WTC11 (cell line): ENCODE data around the gene GSG1L. TPM values are rescaled to one million over a fixed set of nuclear protein-coding genes. Genes with fewer than 3 reads are reported as not detected.

Experiments used
- ATAC-seq: fragments of 200-7000 bp; cut with Tn5 transposase; 2 replicates; pipeline ENCODE4 v1.10.0; 2021; ENCODE audit warnings: mild to moderate bottlenecking, moderate library complexity
- CTCF ChIA-PET: fragments of 300-600 bp; sonication (Branson Sonifier 250); formaldehyde crosslinking; loops from one replicate; lab custom pipeline; 2021; ENCODE audit warnings: antibody characterized with exemption; lab: Charles Lee
- POLR2A ChIA-PET: fragments of 350-600 bp; sonication (Branson Sonifier 250); formaldehyde crosslinking; loops from one replicate; lab custom pipeline; 2021; ENCODE audit warnings: antibody characterized with exemption; lab: Charles Lee
- DNase-seq: peaks from one replicate; pipeline ENCODE4 v3.0.0; 2021; ENCODE audit warnings: low spot score
- H3K27ac Mint-ChIP-seq: 2 replicates; pipeline ENCODE4 v1.8.0; 2021; ENCODE audit warnings: mixed read lengths
- H3K27me3 Mint-ChIP-seq: 2 replicates; pipeline ENCODE4 v1.8.0; 2021; ENCODE audit warnings: low read depth, mild to moderate bottlenecking, moderate library complexity, mixed read lengths
- H3K36me3 Mint-ChIP-seq: 2 replicates; pipeline ENCODE4 v1.8.0; 2021; ENCODE audit warnings: mixed read lengths
- H3K4me1 Mint-ChIP-seq: 2 replicates; pipeline ENCODE4 v1.8.0; 2022; ENCODE audit warnings: mixed read lengths
- H3K4me3 Mint-ChIP-seq: 2 replicates; pipeline ENCODE4 v1.8.0; 2021; ENCODE audit warnings: mild to moderate bottlenecking, moderate library complexity, mixed read lengths
- H3K9me3 Mint-ChIP-seq: 2 replicates; pipeline ENCODE4 v1.8.0; 2021; ENCODE audit warnings: mixed read lengths
- AFF4 ChIP-seq: sonication (generic); formaldehyde crosslinking; IDR thresholded peaks from 2 replicates; pipeline ENCODE4 v1.8.1; 2023; ENCODE audit warnings: mild to moderate bottlenecking, missing genetic modification reagents, borderline replicate concordance
- AR ChIP-seq: fragments of 250-450 bp; sonication (Bioruptor Pico); IDR thresholded peaks from 2 replicates; pipeline ENCODE4 v1.9.0; 2021; ENCODE audit warnings: mild to moderate bottlenecking
- ERG ChIP-seq: fragments of 250-450 bp; sonication (Bioruptor Pico); IDR thresholded peaks from 2 replicates; pipeline ENCODE4 v1.8.0; 2021; ENCODE audit warnings: mild to moderate bottlenecking
- FOXJ3 ChIP-seq: sonication (generic); formaldehyde crosslinking; IDR thresholded peaks from 2 replicates; pipeline ENCODE4 v1.9.0; 2021; ENCODE audit warnings: missing genetic modification reagents, mild to moderate bottlenecking, borderline replicate concordance
- HMGXB4 ChIP-seq: sonication (generic); formaldehyde crosslinking; IDR thresholded peaks from 2 replicates; pipeline ENCODE4 v1.8.1; 2023; ENCODE audit warnings: mild to moderate bottlenecking, moderate library complexity, missing genetic modification reagents
- KAT7 ChIP-seq: sonication (generic); formaldehyde crosslinking; IDR thresholded peaks from 2 replicates; pipeline ENCODE4 v1.8.1; 2023; ENCODE audit warnings: missing genetic modification reagents, mild to moderate bottlenecking, borderline replicate concordance
- MYBL2 ChIP-seq: sonication (generic); formaldehyde crosslinking; IDR thresholded peaks from 2 replicates; pipeline ENCODE4 v1.8.1; 2023; ENCODE audit warnings: mild to moderate bottlenecking, moderate library complexity, missing genetic modification reagents
- NFE2L1 ChIP-seq: sonication (generic); formaldehyde crosslinking; IDR thresholded peaks from 2 replicates; pipeline ENCODE4 v1.8.1; 2023; ENCODE audit warnings: missing genetic modification reagents
- PRRX2 ChIP-seq: fragments of 250-450 bp; sonication (Bioruptor Pico); IDR thresholded peaks from 2 replicates; pipeline ENCODE4 v1.8.0; 2021; ENCODE audit warnings: mild to moderate bottlenecking
- RELA ChIP-seq: sonication (generic); formaldehyde crosslinking; IDR thresholded peaks from 2 replicates; pipeline ENCODE4 v1.8.1; 2022; ENCODE audit warnings: missing genetic modification reagents, mild to moderate bottlenecking, borderline replicate concordance
- SP1 ChIP-seq: sonication (generic); formaldehyde crosslinking; conservative IDR thresholded peaks from 2 replicates; pipeline ENCODE4 v1.8.1; 2022; ENCODE audit warnings: missing genetic modification reagents
- TCF7 ChIP-seq: sonication (generic); formaldehyde crosslinking; IDR thresholded peaks from 2 replicates; pipeline ENCODE4 v1.8.0; 2022; ENCODE audit warnings: mild to moderate bottlenecking, low read depth, missing genetic modification reagents, moderate library complexity
- USF2 ChIP-seq: sonication (generic); formaldehyde crosslinking; IDR thresholded peaks from 2 replicates; pipeline ENCODE4 v1.8.1; 2023; ENCODE audit warnings: mild to moderate bottlenecking, missing genetic modification reagents, moderate library complexity
- ZBTB21 ChIP-seq: sonication (generic); formaldehyde crosslinking; IDR thresholded peaks from 2 replicates; pipeline ENCODE4 v1.8.1; 2023; ENCODE audit warnings: mild to moderate bottlenecking, missing genetic modification reagents, borderline replicate concordance
- ZMAT4 ChIP-seq: fragments of 250-450 bp; sonication (Bioruptor Pico); IDR thresholded peaks from 2 replicates; pipeline ENCODE4 v1.9.0; 2021; ENCODE audit warnings: mild to moderate bottlenecking
- ZNF121 ChIP-seq: sonication (generic); formaldehyde crosslinking; IDR thresholded peaks from 2 replicates; pipeline ENCODE4 v1.8.0; 2023; ENCODE audit warnings: missing genetic modification reagents
- ZNF423 ChIP-seq: fragments of 250-450 bp; sonication (Bioruptor Pico); IDR thresholded peaks from 2 replicates; pipeline ENCODE4 v2.1.2; 2022; ENCODE audit warnings: mild to moderate bottlenecking, moderate library complexity
- ZNF532 ChIP-seq: fragments of 250-450 bp; sonication (Bioruptor Pico); IDR thresholded peaks from 2 replicates; pipeline ENCODE4 v1.9.0; 2021; ENCODE audit warnings: mild to moderate bottlenecking, borderline replicate concordance
- ZSCAN18 ChIP-seq: fragments of 250-450 bp; sonication (Bioruptor Pico); IDR thresholded peaks from 2 replicates; pipeline ENCODE4 v2.1.2; 2022; ENCODE audit warnings: mild to moderate bottlenecking, moderate library complexity
- total RNA-seq: library from RNA; stranded (reverse); gene quantifications from 3 replicates; pipeline ENCODE4 v1.2.3, GENCODE V29; 2021

Gene GSG1L
- total RNA-seq, 1 experiment from 2014 or later = 0.28 TPM

GRCh38 chr16:27801289-27801945, 262.1 kb downstream of the GSG1L start (continued):
- TF ChIP-seq ZNF423 (CRISPR knock-in tag) = no peak
- TF ChIP-seq ZNF121 (CRISPR knock-in tag) = no peak
- no peak for TF ChIP-seq KAT7 (CRISPR knock-in tag)
- TF ChIP-seq FOXJ3 (CRISPR knock-in tag) = no peak
- TF ChIP-seq ZNF532 (CRISPR knock-in tag) = no peak
- no peak for TF ChIP-seq HMGXB4 (CRISPR knock-in tag)
- no peak for TF ChIP-seq SP1 (CRISPR knock-in tag)
- TF ChIP-seq ERG = no peak
- TF ChIP-seq, all 79 proteins: peak for 0

- Mint-ChIP-seq H3K4me1 (peaks cover 5% of the 10 kb centered on the region), H3K27ac (no peak overlapping the region), H3K27me3 (no peaks in the 10 kb centered on the region), H3K9me3 (no peaks in the 10 kb centered on the region), H3K36me3 (no peaks in the 10 kb centered on the region), H3K4me3 (no peak overlapping the region)
- DNase-seq (no peak), ATAC-seq (no peak)
- ChIA-PET POLR2A (no interaction called here), CTCF (interaction anchor here (0.7 to 2.5 kb wide), 3 partner anchors 59 to 103 kb away, joined by 4 to 10 read pairs (median 5); no protein-coding TSS in a partner anchor)
- no peak for TF ChIP-seq ZMAT4 (CRISPR knock-in tag)
- TF ChIP-seq ZBTB21 = no peak
- TF ChIP-seq AFF4 = no peak
- no peak for TF ChIP-seq ZSCAN18
- no peak for TF ChIP-seq TCF7 (CRISPR knock-in tag)
- TF ChIP-seq MYBL2 (CRISPR knock-in tag) = no peak
- no peak for TF ChIP-seq PRRX2 (CRISPR knock-in tag)
- TF ChIP-seq NFE2L1 (CRISPR knock-in tag) = no peak
- TF ChIP-seq AR (CRISPR knock-in tag) = no peak
- TF ChIP-seq RELA (CRISPR knock-in tag) = no peak
- no peak for TF ChIP-seq USF2 (CRISPR knock-in tag)
These were observed 262.7 kb downstream of the GSG1L start for GRCh38 chr16:27800817-27801216.
